NOMO-1 treated with dmso at 0.1 percent for 144 hours (cell line): ENCODE measurements around the gene ASAP3.

Experiments used
- DNase-seq: peaks from one replicate; lab custom pipeline; 2025; ENCODE audit not compliant: unreplicated experiment; lab: John Stamatoyannopoulos, UW

The ASAP3 gene

GRCh38 chr1:23483321-23484252 lies at the start of gene ASAP3:
Gene ASAP3, minus strand, starts transcription at chr1:23484179. Its CDS starts 46 bp downstream, at chr1:23484133.
- no peak for DNase-seq

GRCh38 chr1:23533246-23534023 lies 49.5 kb upstream of the ASAP3 start:
- DNase-seq, result peak; percentile 88

- DNase-seq, result no peak
Measured at GRCh38 chr1:23531562-23532094, 47.6 kb upstream of the ASAP3 start.

DNA sequence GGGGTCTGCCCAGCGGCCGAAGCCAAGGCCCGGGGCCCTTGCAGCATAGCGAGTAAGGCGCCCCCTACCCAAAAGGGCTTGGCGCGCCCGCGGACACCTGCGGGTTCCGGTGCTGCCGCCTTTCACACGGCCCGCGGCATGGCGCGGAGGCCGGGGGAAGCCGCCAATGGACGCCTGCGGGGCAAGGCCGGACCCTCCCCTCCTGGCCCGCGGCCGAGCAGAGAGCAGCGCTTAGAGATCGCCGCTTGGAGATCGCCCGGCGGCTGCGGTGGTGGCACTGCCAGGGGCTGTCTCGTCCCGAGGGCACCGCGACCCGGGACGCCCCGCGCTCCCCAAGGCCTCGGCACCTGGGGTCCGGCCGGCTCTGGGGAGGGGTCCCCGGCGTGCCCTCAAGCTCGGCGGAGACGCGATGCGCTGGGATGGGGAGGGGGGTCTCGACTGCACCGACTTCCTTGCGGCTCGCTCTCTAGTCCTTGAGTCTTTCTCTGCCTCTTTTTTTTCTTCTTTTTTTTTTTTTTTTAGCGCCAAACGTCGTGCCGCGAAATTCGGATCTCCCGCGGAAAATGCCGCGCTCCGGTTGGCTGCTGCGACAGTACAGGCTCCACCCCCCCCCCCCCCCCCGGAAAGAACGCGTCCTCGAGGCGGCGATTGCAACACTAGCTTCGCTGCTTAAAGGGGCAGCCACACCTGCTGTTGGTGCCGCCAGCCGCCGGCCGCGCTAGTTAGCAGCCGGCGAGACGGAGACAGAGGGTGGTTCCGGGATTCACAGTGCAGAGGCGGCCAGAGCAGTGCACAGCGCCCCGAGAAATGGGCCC lies 47.0 kb upstream of the ASAP3 start, which contains the start of gene E2F2:
E2F2 (minus strand) TSS at position 487 of the 815 bp plus-strand sequence; CDS start at position 47, 440 bp downstream.
- peak; percentile 81 for DNase-seq

- DNase-seq, result no peak
Measured at GRCh38 chr1:23530087-23530746, 46.2 kb upstream of the ASAP3 start.

- DNase-seq, result no peak
Measured at GRCh38 chr1:23529146-23530086, 45.4 kb upstream of the ASAP3 start.

GRCh38 chr1:23528250-23528978 lies 44.4 kb upstream of the ASAP3 start:
- peak; percentile 86 for DNase-seq

DNA sequence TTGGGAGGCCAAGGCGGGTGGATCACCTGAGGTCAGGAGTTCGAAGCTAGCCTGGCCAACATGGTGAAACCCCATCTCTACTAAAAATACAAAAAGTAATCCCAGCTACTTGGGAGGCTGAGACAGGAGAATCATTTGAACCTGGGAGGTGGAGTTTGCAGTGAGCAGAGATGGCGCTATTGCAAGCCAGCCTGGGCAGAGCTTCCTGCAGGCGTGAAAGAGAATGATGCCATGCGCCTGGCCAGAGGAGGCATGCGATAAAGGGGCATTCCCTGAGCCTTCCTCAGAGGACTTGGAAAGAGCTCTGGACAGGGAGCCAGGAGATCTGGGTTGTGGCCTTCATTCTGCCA lies 43.9 kb upstream of the ASAP3 start:
- DNase-seq, result no peak

- no peak for DNase-seq
Measured at GRCh38 chr1:23527366-23527765, 43.4 kb upstream of the ASAP3 start.

DNA sequence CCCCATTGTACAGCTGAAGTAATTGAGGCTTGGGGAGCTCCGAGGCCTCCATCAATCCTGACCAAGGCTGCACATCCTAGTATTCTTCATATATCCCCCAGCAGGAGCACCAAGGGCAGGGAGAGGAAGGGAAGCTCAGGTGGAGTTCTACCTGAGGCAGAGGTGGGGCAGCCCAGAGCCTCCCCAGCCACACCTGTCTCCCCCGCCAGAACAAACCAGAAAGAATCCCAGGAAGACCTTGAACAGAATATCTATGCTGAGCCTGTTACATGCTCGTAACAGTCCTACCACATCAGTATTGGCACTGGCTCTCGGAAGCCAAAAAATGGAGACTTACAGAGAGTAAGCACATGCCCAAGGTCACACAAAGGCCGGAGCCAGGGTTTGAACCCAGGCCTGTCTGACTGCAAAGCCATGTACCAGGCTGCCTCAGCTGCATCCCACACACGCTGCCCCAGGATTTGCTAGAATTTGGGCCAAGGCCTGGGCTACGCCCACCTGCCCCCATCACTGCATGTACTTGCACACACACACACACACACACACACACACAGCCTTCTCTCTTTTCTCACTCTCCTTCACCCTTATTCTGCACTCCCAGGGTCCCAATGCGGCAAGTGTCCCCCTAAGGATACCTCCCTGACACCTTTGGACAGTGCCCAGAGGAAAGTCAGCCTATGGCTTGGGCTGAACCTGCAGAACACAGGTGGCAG lies 42.5 kb upstream of the ASAP3 start:
- DNase-seq, result no peak

GRCh38 chr1:23525558-23526250 lies 41.7 kb upstream of the ASAP3 start:
- DNase-seq, result no peak

DNA sequence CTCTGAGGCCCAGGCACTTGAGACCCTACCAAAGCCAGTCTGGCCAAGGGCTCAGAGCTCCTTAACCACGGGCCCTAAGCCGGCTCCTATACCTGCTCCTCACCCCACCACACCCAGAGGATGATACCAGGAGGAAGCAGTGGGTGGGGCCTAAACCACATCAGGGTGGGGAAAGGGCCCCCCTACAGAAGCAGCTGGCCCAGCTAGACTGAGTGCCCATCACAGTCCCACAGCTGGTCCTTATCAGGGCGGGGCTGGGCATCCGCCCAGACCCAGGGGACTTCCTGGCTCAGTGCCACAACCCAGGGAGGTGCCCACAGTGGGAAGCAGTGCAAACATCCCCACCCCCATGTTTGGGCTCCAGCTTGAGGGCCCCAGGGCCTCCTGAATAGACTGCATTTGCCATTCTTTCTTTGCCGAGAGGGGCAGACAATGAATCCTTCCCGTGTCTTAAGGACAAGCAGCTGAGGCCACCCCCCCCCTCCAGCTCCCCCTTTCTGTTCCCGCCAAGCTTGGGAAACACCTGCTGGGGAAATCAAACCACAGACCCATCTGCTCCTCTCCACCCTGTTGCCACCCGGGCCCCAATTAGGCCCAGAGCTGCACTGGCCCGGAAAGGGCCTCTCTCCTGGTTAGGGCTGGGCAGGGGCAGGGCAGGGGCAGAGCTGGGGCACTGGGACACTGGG lies 40.9 kb upstream of the ASAP3 start:
- no peak for DNase-seq

DNA sequence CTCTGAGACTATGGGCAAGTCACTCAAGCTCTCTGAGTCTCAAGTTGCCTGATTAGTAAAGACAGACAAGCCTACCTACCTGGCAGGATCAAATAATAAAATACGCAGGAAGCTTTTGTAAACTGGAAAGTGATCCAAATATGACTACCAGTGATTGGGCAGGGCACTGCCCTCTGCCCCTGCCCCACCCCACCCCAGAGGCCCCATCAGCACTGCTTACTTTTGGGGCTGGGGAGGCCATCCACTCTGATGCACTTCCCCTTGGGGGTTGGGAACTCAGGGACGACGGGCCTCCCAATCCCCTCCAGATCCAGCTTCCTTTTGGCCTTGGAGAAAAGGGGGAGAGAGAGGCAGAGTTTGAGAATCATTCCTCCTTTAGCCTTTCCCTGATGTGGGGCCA lies 40.2 kb upstream of the ASAP3 start:
- no peak for DNase-seq

- peak; percentile 8 for DNase-seq
Measured at GRCh38 chr1:23522244-23522982, 38.4 kb upstream of the ASAP3 start.

DNA sequence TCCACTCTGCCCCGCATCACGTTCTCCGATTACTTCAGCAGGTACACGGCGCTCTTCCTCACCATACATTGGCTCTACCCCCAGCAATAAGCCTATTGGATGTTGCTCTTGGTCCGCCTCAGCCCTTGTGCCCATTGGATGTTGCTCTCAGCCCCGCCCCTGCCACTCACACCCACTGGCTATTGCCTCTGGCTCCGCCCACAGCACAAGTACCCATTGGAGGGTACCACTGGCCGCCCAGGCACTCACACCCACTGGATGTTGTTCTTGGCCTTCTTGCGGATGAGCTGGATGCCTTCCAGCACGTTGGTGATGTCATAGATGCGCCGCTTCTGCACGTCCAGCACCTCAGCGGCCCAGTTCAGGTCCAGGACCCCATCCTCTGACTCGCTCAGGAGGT lies 37.6 kb upstream of the ASAP3 start:
- no peak for DNase-seq

GRCh38 chr1:23517581-23517980 lies 33.6 kb upstream of the ASAP3 start:
- no peak for DNase-seq
